Activated CD8-positive, alpha-beta T cell treated with anti-CD3 and anti-CD28 coated beads for 36 hours (primary cell): Measurements from ENCODE around the gene RNF112. TPM values are rescaled to one million over a fixed set of nuclear protein-coding genes. Genes with fewer than 3 reads are reported as not detected.
A peak's percentile ranks its signal among the peaks of the same experiment; 100 is the strongest.

Source experiments
- ATAC-seq: fragments of 200-7000 bp; cut with Tn5 transposase; one replicate; pipeline ENCODE4 v1.10.0; 2021; ENCODE audit warnings: mild to moderate bottlenecking, moderate library complexity
- CTCF ChIA-PET: fragments of 350-600 bp; sonication (Branson Sonifier 250); formaldehyde crosslinking; loops from one replicate; lab custom pipeline; 2021; ENCODE audit warnings: antibody characterized with exemption; lab: Charles Lee
- POLR2A ChIA-PET: fragments of 350-600 bp; sonication (Branson Sonifier 250); formaldehyde crosslinking; loops from one replicate; lab custom pipeline; 2021; ENCODE audit warnings: antibody characterized with exemption; lab: Charles Lee
- DNase-seq: peaks from one replicate; pipeline ENCODE4 v3.0.0-alpha.2; 2020
- H3K27ac Mint-ChIP-seq: one replicate; pipeline ENCODE4 v1.8.0; 2021; ENCODE audit warnings: mild to moderate bottlenecking, mixed read lengths
- H3K27me3 Mint-ChIP-seq: one replicate; pipeline ENCODE4 v1.8.0; 2021; ENCODE audit warnings: mixed read lengths
- H3K36me3 Mint-ChIP-seq: one replicate; pipeline ENCODE4 v1.8.0; 2021; ENCODE audit warnings: low read depth, mixed read lengths
- H3K4me1 Mint-ChIP-seq: one replicate; pipeline ENCODE4 v1.8.0; 2021; ENCODE audit warnings: low read depth, mixed read lengths
- H3K4me3 Mint-ChIP-seq: one replicate; pipeline ENCODE4 v1.8.0; 2021; ENCODE audit warnings: mild to moderate bottlenecking, moderate library complexity, mixed read lengths
- H3K9me3 Mint-ChIP-seq: one replicate; pipeline ENCODE4 v1.8.0; 2021; ENCODE audit warnings: mixed read lengths
- CTCF ChIP-seq: fragments of 200-600 bp; IDR thresholded peaks from one replicate; pipeline ENCODE4 v1.8.0; 2022; ENCODE audit warnings: antibody characterized with exemption, mild to moderate bottlenecking
- intact Hi-C: fragments of 100-400 bp; cut with micrococcal nuclease; formaldehyde crosslinking; loops from one replicate; pipeline ENCODE4 v1.10.0; 2022
- total RNA-seq, 2 experiments: library from RNA; stranded (reverse); gene quantifications; one replicate each; pipeline ENCODE4 v1.2.3, GENCODE V29; 2021

RNF112 gene
- total RNA-seq, 2 experiments from 2014 or later = 0.34 to 0.63 TPM

GRCh38 chr17:19363114-19363438 lies 48.0 kb upstream of the RNF112 start:
- Mint-ChIP-seq H3K27me3 (peaks cover 4% of the 10 kb centered on the region), H3K4me1 (peaks cover 5% of the 10 kb centered on the region), H3K36me3 (no peaks in the 10 kb centered on the region), H3K4me3 (peak overlapping the region; percentile 81), H3K9me3 (no peaks in the 10 kb centered on the region), H3K27ac (peak overlapping the region; percentile 81)
- peak; percentile 11 for TF ChIP-seq CTCF
- ChIA-PET POLR2A (interaction anchor here (0.7 to 1.4 kb wide), 6 partner anchors 15 to 400 kb away, joined by 3 to 6 read pairs (median 4); partner anchors contain the start of genes ALDH3A2 and MAPK7), CTCF (interaction anchor here (0.6 to 7.8 kb wide), 51 partner anchors 10 to 404 kb away, joined by 3 to 133 read pairs (median 4); partner anchors contain the start of genes ALDH3A2 and MAPK7)
- ATAC-seq (no peak), DNase-seq (no peak)
- intact Hi-C loops = loop anchor here (2.0 kb wide), 1 partner anchor 84 kb away; no protein-coding TSS in a partner anchor

GRCh38 chr17:19363460-19364035 lies 47.5 kb upstream of the RNF112 start:
- Mint-ChIP-seq H3K27me3 (peaks cover 4% of the 10 kb centered on the region), H3K4me1 (peaks cover 5% of the 10 kb centered on the region), H3K27ac (no peak overlapping the region), H3K36me3 (no peaks in the 10 kb centered on the region), H3K9me3 (no peaks in the 10 kb centered on the region), H3K4me3 (peak overlapping the region; percentile 81)
- no peak for TF ChIP-seq CTCF
- intact Hi-C loops = loop anchor here (2.0 kb wide), 1 partner anchor 83 kb away; no protein-coding TSS in a partner anchor
- ChIA-PET CTCF (interaction anchor here (0.6 to 7.8 kb wide), 41 partner anchors 9 to 404 kb away, joined by 3 to 133 read pairs (median 5); partner anchors contain the start of genes ALDH3A2 and MAPK7), POLR2A (interaction anchor here (0.7 to 1.4 kb wide), 6 partner anchors 15 to 400 kb away, joined by 3 to 6 read pairs (median 4); partner anchors contain the start of genes ALDH3A2 and MAPK7)
- ATAC-seq (no peak), DNase-seq (no peak)

DNA sequence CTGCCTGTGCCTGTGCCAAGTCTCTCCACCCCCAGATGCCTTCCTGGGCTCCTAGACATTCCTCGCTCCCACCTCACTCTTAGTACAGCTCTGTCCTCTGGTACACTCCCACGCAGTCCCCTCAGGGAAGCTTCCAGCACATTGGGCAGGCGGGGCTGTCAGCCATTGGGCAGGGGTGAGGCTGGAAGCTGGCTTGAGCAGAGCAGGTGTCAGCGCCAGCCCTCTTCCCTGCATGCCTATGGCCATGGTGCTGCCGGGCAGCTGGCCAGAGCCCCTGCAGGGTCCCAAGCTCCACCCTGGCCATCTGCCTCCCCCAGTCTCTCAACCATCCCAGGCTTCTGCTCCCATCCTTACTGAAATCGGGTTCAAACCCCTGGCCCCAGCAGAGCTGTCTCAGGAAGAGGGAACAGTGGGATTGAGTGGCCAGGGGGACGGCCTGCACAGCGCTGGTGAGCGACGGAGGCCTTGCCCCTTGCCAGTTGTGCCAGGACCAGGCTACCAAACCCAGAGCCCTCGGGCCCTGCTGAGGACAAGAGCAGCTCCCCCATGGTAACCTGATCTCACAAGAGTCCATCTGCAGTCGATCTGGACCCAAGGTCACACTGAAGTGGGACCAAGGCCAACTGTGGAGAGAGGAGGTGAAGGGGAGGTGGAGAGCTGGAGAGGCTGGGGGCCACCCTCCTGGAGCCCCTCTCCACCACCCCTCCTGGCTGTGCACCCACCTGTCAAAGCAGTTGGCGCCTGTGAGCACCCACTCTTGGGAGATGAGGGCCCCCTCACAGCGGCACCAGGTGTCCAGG lies 46.1 kb upstream of the RNF112 start:
- Mint-ChIP-seq H3K27ac (no peak overlapping the region), H3K4me1 (peaks cover 14% of the 10 kb centered on the region), H3K27me3 (peaks cover 4% of the 10 kb centered on the region), H3K9me3 (no peaks in the 10 kb centered on the region), H3K36me3 (no peaks in the 10 kb centered on the region), H3K4me3 (no peak overlapping the region)
- no peak for TF ChIP-seq CTCF
- no peak for DNase-seq
- CTCF ChIA-PET = interaction anchor here (0.6 to 7.8 kb wide), 6 partner anchors 10 to 402 kb away, joined by 3 to 133 read pairs (median 10); partner anchors contain the start of gene MAPK7
- ATAC-seq = no peak
- POLR2A ChIA-PET = interaction anchor here (0.6 to 1.1 kb wide), 4 partner anchors 10 to 51 kb away, joined by 3 to 4 read pairs (median 3); no protein-coding TSS in a partner anchor
- intact Hi-C loops = no loop called here

DNA sequence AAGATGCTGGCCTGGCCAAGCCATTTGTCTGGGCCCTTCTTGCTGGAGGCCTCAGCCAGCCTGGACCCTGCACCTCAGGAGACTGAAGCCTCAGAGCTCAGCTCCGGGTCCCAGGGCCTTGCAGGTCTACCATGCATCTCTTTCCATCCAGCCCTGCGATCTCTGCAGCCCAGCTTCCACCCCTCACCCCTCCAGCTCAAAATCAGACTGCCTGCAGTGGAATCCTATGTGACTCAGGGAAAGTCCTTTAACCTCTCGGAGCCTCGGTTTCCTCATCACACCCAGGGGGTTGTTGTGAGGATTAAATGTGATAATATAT lies 45.6 kb upstream of the RNF112 start:
- DNase-seq (no peak), ATAC-seq (no peak)
- Mint-ChIP-seq H3K27ac (no peak overlapping the region), H3K9me3 (no peaks in the 10 kb centered on the region), H3K4me1 (peaks cover 19% of the 10 kb centered on the region), H3K36me3 (no peaks in the 10 kb centered on the region), H3K27me3 (peaks cover 4% of the 10 kb centered on the region), H3K4me3 (no peak overlapping the region)
- CTCF ChIA-PET = interaction anchor here (0.6 to 7.8 kb wide), 6 partner anchors 9 to 89 kb away, joined by 3 to 133 read pairs (median 4); partner anchors contain the start of gene MAPK7
- intact Hi-C loops = no loop called here
- no peak for TF ChIP-seq CTCF
- POLR2A ChIA-PET = interaction anchor here (0.6 to 1.1 kb wide), 3 partner anchors 10 to 51 kb away, joined by 3 to 4 read pairs (median 3); no protein-coding TSS in a partner anchor
